NCI-H128 (cell line): ENCODE measurements around the gene RUNDC3A.
"Not testable (repeated sequence)": the region's sequence is repeated elsewhere in the genome, so short reads cannot be mapped to it uniquely, and the experiment has no call there.

Experiments
- DNase-seq: peaks from one replicate; lab custom pipeline; 2025; ENCODE audit not compliant: unreplicated experiment; lab: John Stamatoyannopoulos, UW

RUNDC3A gene

GRCh38 chr17:44358066-44358465 is 49.7 kb downstream of the RUNDC3A start:
- DNase-seq: no peak

- DNase-seq: no peak
These were observed 50.6 kb downstream of the RUNDC3A start for GRCh38 chr17:44359006-44359405.

GRCh38 chr17:44359458-44360143 is 51.2 kb downstream of the RUNDC3A start:
- no peak for DNase-seq

- no peak for DNase-seq
These were observed 51.7 kb downstream of the RUNDC3A start for GRCh38 chr17:44360144-44360533.

- no peak for DNase-seq
These were observed 52.4 kb downstream of the RUNDC3A start for GRCh38 chr17:44360826-44361225.

- no peak for DNase-seq
These were observed 53.2 kb downstream of the RUNDC3A start for GRCh38 chr17:44361292-44362260.

- DNase-seq: no peak
These were observed 54.1 kb downstream of the RUNDC3A start for GRCh38 chr17:44362459-44362948.

- DNase-seq: no peak
These were observed 54.7 kb downstream of the RUNDC3A start for GRCh38 chr17:44362949-44363612.

GRCh38 chr17:44363613-44364159 is 55.3 kb downstream of the RUNDC3A start, which contains the start of gene FAM171A2:
Gene FAM171A2, minus strand, starts transcription at chr17:44363853. Its CDS starts 139 bp downstream, at chr17:44363714.
- DNase-seq: no peak

- DNase-seq: not testable (repeated sequence)
These were observed 56.6 kb downstream of the RUNDC3A start for GRCh38 chr17:44365051-44365450.

GRCh38 chr17:44367231-44367979 is 59.0 kb downstream of the RUNDC3A start:
- DNase-seq: no peak
